SU-DHL-6 (cell line): ENCODE data around the gene ZNF362.

Experiments used
- H2AFZ ChIP-seq: fragments of 200-600 bp; sonication (generic); 2 replicates; pipeline ENCODE4 v1.6.1; 2014; ENCODE audit warnings: low read depth, mild to moderate bottlenecking, moderate library complexity, mixed read lengths, antibody characterized with exemption, low read length; ENCODE audit not compliant: severe bottlenecking
- H3F3A ChIP-seq: fragments of 200-600 bp; shearing (Covaris generic); 2 replicates; pipeline ENCODE4 v1.6.0; 2016; ENCODE audit warnings: antibody characterized with exemption, mild to moderate bottlenecking; ENCODE audit not compliant: insufficient read depth
- H3K27ac ChIP-seq: fragments of 200-600 bp; sonication (generic); 2 replicates; pipeline ENCODE4 v1.5.1; 2016; ENCODE audit warnings: low read depth, mild to moderate bottlenecking, low read length, moderate library complexity, mixed read lengths
- H3K27me3 ChIP-seq: fragments of 200-600 bp; sonication (generic), shearing (Covaris generic); 2 replicates; pipeline ENCODE4 v1.6.0; 2014; ENCODE audit warnings: mild to moderate bottlenecking, low read length
- H3K36me3 ChIP-seq: fragments of 200-600 bp; sonication (generic); 2 replicates; pipeline ENCODE4 v1.6.1; 2014; ENCODE audit warnings: mild to moderate bottlenecking, low read length, mixed read lengths
- H3K4me2 ChIP-seq: fragments of 300-600, 200-600 bp; shearing (Covaris generic), sonication (generic); 2 replicates; pipeline ENCODE4 v1.6.0; 2014; ENCODE audit warnings: low read length, low read depth, mild to moderate bottlenecking; ENCODE audit not compliant: poor library complexity, severe bottlenecking
- H3K4me3 ChIP-seq: fragments of 200-600 bp; sonication (generic); 2 replicates; pipeline ENCODE4 v1.5.1; 2014; ENCODE audit warnings: antibody characterized with exemption, low read length, mild to moderate bottlenecking, mixed read lengths; ENCODE audit not compliant: insufficient read depth, poor library complexity, severe bottlenecking
- H3K79me2 ChIP-seq: fragments of 200-600 bp; sonication (generic); 2 replicates; pipeline ENCODE4 v1.6.1; 2014; ENCODE audit warnings: mild to moderate bottlenecking, low read length, moderate library complexity; ENCODE audit not compliant: insufficient read depth
- H3K9ac ChIP-seq: fragments of 200-600 bp; sonication (generic); 2 replicates; pipeline ENCODE4 v1.7.0; 2014; ENCODE audit warnings: mild to moderate bottlenecking, low read length
- H3K9me2 ChIP-seq: fragments of 200-600 bp; sonication (generic); replicated peaks from 2 replicates; pipeline ENCODE4 v1.6.1; 2014; ENCODE audit warnings: low read length; ENCODE audit not compliant: insufficient read depth
- H3K9me3 ChIP-seq: fragments of 200-600 bp; sonication (generic); 2 replicates; pipeline ENCODE4 v1.6.1; 2014; ENCODE audit warnings: low read length, mixed read lengths; ENCODE audit not compliant: insufficient read depth
- H4K20me1 ChIP-seq: fragments of 200-600 bp; sonication (generic); 2 replicates; pipeline ENCODE4 v1.6.1; 2014; ENCODE audit warnings: low read depth, mild to moderate bottlenecking, antibody characterized with exemption, low read length, moderate library complexity, mixed read lengths
- CTCF ChIP-seq: fragments of 200-600 bp; sonication (generic); IDR thresholded peaks from one replicate; pipeline ENCODE4 v1.5.1; 2017; ENCODE audit warnings: antibody characterized with exemption, mild to moderate bottlenecking, low read length, moderate library complexity; ENCODE audit not compliant: insufficient read depth, poor library complexity, severe bottlenecking
- EZH2phosphoT487 ChIP-seq: fragments of 200-600 bp; sonication (generic), shearing (Covaris generic); conservative IDR thresholded peaks from 2 replicates; pipeline ENCODE4 v1.6.1; 2018; ENCODE audit warnings: mild to moderate bottlenecking, antibody characterized with exemption, low read length, moderate library complexity, mixed read lengths

Gene ZNF362

DNA sequence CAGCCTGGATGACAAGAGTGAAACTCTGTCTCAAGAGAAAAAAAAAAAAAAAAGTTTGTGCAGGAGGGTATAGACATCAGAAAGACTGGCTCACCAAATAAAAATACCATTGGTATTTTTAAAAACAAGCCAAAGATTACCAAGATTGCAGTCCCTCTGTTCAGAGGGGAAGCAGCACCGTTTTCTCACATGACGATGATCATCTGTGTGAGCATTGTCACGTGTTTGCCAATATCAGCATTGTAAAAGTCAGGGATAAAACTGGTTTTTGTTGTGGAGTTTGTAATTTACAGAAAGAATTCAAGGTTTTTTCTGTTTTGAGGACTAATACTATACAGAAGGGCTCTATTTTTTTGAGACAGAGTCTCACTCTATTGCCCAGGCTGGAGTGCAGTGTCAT, 26.5 kb downstream of the ZNF362 start:
- no peak overlapping the region for H3K4me2 ChIP-seq
- TF ChIP-seq CTCF (no peak), EZH2phosphoT487 (no peak)
- H3K79me2 ChIP-seq, result no peaks in the 10 kb centered on the region
- no peak overlapping the region for H2AFZ ChIP-seq
- H3K9ac ChIP-seq, result no peak overlapping the region
- H4K20me1 ChIP-seq, result no peaks in the 10 kb centered on the region
- no peak overlapping the region for H3K4me3 ChIP-seq
- no peaks in the 10 kb centered on the region for H3K9me2 ChIP-seq
- no peak overlapping the region for H3K27ac ChIP-seq
- H3K9me3 ChIP-seq, result no peaks in the 10 kb centered on the region
- no peaks in the 10 kb centered on the region for H3K36me3 ChIP-seq
- H3K27me3 ChIP-seq, result no peaks in the 10 kb centered on the region
- no peaks in the 10 kb centered on the region for H3F3A ChIP-seq

- no peak for TF ChIP-seq EZH2phosphoT487
- TF ChIP-seq CTCF, result no peak
- no peaks in the 10 kb centered on the region for H3K9me2 ChIP-seq
- no peak overlapping the region for H3K9ac ChIP-seq
- H3K36me3 ChIP-seq, result no peaks in the 10 kb centered on the region
- H3K79me2 ChIP-seq, result no peaks in the 10 kb centered on the region
- H4K20me1 ChIP-seq, result no peaks in the 10 kb centered on the region
- no peaks in the 10 kb centered on the region for H3F3A ChIP-seq
- H3K4me3 ChIP-seq, result no peak overlapping the region
- no peaks in the 10 kb centered on the region for H3K27me3 ChIP-seq
- no peak overlapping the region for H3K27ac ChIP-seq
- no peaks in the 10 kb centered on the region for H3K9me3 ChIP-seq
- no peak overlapping the region for H3K4me2 ChIP-seq
- no peak overlapping the region for H2AFZ ChIP-seq
These were observed 27.8 kb downstream of the ZNF362 start for GRCh38 chr1:33284049-33284448.

GRCh38 chr1:33286451-33287185, 30.3 kb downstream of the ZNF362 start:
- TF ChIP-seq EZH2phosphoT487 (no peak), CTCF (no peak)
- Histone ChIP-seq H3K4me3 (no peak overlapping the region), H3K36me3 (no peaks in the 10 kb centered on the region), H3K9me3 (no peaks in the 10 kb centered on the region), H3F3A (no peaks in the 10 kb centered on the region), H3K79me2 (no peaks in the 10 kb centered on the region), H3K9ac (no peak overlapping the region), H3K9me2 (no peaks in the 10 kb centered on the region), H3K27me3 (no peaks in the 10 kb centered on the region), H2AFZ (no peak overlapping the region), H3K27ac (no peak overlapping the region), H3K4me2 (no peak overlapping the region), H4K20me1 (no peaks in the 10 kb centered on the region)
